ENCODE results near the gene ARID1B.

Gene ARID1B

GRCh38 chr6:156949376-156949775 is 172.2 kb downstream of the ARID1B start:
- peaks cover 7% of the 10 kb centered on the region; the same call in 1 of the 2 replicates for H3K4me1 ChIP-seq (ENCODE audit: insufficient read depth, low read length)
- ATAC-seq (ENCODE audit: insufficient read depth, low read depth) (no peak), DNase-seq (no peak)
- H3K27me3 ChIP-seq (ENCODE audit: insufficient read depth, low read length, poor library complexity), result no peaks in the 10 kb centered on the region
- no peak overlapping the region for H3K4me2 ChIP-seq (ENCODE audit: insufficient read depth, low read length)
- TF ChIP-seq CTCF (IDR thresholded peaks at IDR 0.05; ENCODE audit: borderline replicate concordance, extremely low read depth, low read length, poor library complexity, severe bottlenecking), result no peak
- no peak for TF ChIP-seq EZH2 (IDR thresholded peaks at IDR 0.05; ENCODE audit: borderline replicate concordance, low read depth, low read length, severe bottlenecking)
- no peak overlapping the region for H3K4me3 ChIP-seq (ENCODE audit: low read depth in 1 of 2, low read length in 2 of 2)
- H2AFZ ChIP-seq (ENCODE audit: low read depth, low read length), result no peak overlapping the region
- H3K36me3 ChIP-seq (ENCODE audit: insufficient read depth, low read length), result no peaks in the 10 kb centered on the region; the same call in 1 of the 2 replicates
- H3K9ac ChIP-seq (ENCODE audit: low read depth, low read length), result no peak overlapping the region
- H3K9me3 ChIP-seq (ENCODE audit: insufficient read depth, low read length, severe bottlenecking), result no peaks in the 10 kb centered on the region
- H4K20me1 ChIP-seq (ENCODE audit: insufficient read depth, low read length), result peaks cover 53% of the 10 kb centered on the region
- H3K27ac ChIP-seq (ENCODE audit: low read length), result no peak overlapping the region
- H3K79me2 ChIP-seq (ENCODE audit: insufficient read depth, low read length), result peaks cover 94% of the 10 kb centered on the region

GRCh38 chr6:156950084-156950483 is 172.9 kb downstream of the ARID1B start:
- Histone ChIP-seq H3K9me3 (ENCODE audit: insufficient read depth, low read length, severe bottlenecking) (no peaks in the 10 kb centered on the region), H2AFZ (ENCODE audit: low read depth, low read length) (no peak overlapping the region), H4K20me1 (ENCODE audit: insufficient read depth, low read length) (peaks cover 57% of the 10 kb centered on the region), H3K4me1 (ENCODE audit: insufficient read depth, low read length) (peaks cover 7% of the 10 kb centered on the region; the same call in 1 of the 2 replicates), H3K79me2 (ENCODE audit: insufficient read depth, low read length) (peaks cover 95% of the 10 kb centered on the region), H3K4me3 (ENCODE audit: low read depth in 1 of 2, low read length in 2 of 2) (no peak overlapping the region), H3K9ac (ENCODE audit: low read depth, low read length) (no peak overlapping the region), H3K27me3 (ENCODE audit: insufficient read depth, low read length, poor library complexity) (no peaks in the 10 kb centered on the region), H3K4me2 (ENCODE audit: insufficient read depth, low read length) (no peak overlapping the region), H3K27ac (ENCODE audit: low read length) (no peak overlapping the region), H3K36me3 (ENCODE audit: insufficient read depth, low read length) (no peaks in the 10 kb centered on the region; the same call in 1 of the 2 replicates)
- TF ChIP-seq EZH2 (IDR thresholded peaks at IDR 0.05; ENCODE audit: borderline replicate concordance, low read depth, low read length, severe bottlenecking), result no peak
- TF ChIP-seq CTCF (IDR thresholded peaks at IDR 0.05; ENCODE audit: borderline replicate concordance, extremely low read depth, low read length, poor library complexity, severe bottlenecking), result no peak
- DNase-seq (no peak), ATAC-seq (ENCODE audit: insufficient read depth, low read depth) (no peak)

GRCh38 chr6:156950531-156950930 is 173.4 kb downstream of the ARID1B start:
- H3K4me3 ChIP-seq (ENCODE audit: low read depth in 1 of 2, low read length in 2 of 2), result no peak overlapping the region
- H3K79me2 ChIP-seq (ENCODE audit: insufficient read depth, low read length), result peaks cover 95% of the 10 kb centered on the region
- H3K4me1 ChIP-seq (ENCODE audit: insufficient read depth, low read length), result peaks cover 7% of the 10 kb centered on the region; the same call in 1 of the 2 replicates

GRCh38 chr6:156952401-156952800 is 175.2 kb downstream of the ARID1B start:
- Histone ChIP-seq H4K20me1 (ENCODE audit: insufficient read depth, low read length) (peaks cover 62% of the 10 kb centered on the region), H3K27ac (ENCODE audit: low read length) (no peak overlapping the region), H3K27me3 (ENCODE audit: insufficient read depth, low read length, poor library complexity) (no peaks in the 10 kb centered on the region), H2AFZ (ENCODE audit: low read depth, low read length) (no peak overlapping the region), H3K4me2 (ENCODE audit: insufficient read depth, low read length) (no peak overlapping the region), H3K4me3 (ENCODE audit: low read depth in 1 of 2, low read length in 2 of 2) (no peak overlapping the region), H3K4me1 (ENCODE audit: insufficient read depth, low read length) (peaks cover 7% of the 10 kb centered on the region; the same call in 1 of the 2 replicates), H3K79me2 (ENCODE audit: insufficient read depth, low read length) (peaks cover 98% of the 10 kb centered on the region), H3K36me3 (ENCODE audit: insufficient read depth, low read length) (peaks cover 7% of the 10 kb centered on the region; the same call in 1 of the 2 replicates), H3K9ac (ENCODE audit: low read depth, low read length) (no peak overlapping the region), H3K9me3 (ENCODE audit: insufficient read depth, low read length, severe bottlenecking) (no peaks in the 10 kb centered on the region)
- DNase-seq (no peak), ATAC-seq (ENCODE audit: insufficient read depth, low read depth) (no peak)
- TF ChIP-seq CTCF (IDR thresholded peaks at IDR 0.05; ENCODE audit: borderline replicate concordance, extremely low read depth, low read length, poor library complexity, severe bottlenecking), result no peak
- TF ChIP-seq EZH2 (IDR thresholded peaks at IDR 0.05; ENCODE audit: borderline replicate concordance, low read depth, low read length, severe bottlenecking), result no peak

More at GRCh38 chr6:156950531-156950930, 173.4 kb downstream of the ARID1B start:
- Histone ChIP-seq H2AFZ (ENCODE audit: low read depth, low read length) (no peak overlapping the region), H3K4me2 (ENCODE audit: insufficient read depth, low read length) (no peak overlapping the region), H4K20me1 (ENCODE audit: insufficient read depth, low read length) (peaks cover 57% of the 10 kb centered on the region), H3K27me3 (ENCODE audit: insufficient read depth, low read length, poor library complexity) (no peaks in the 10 kb centered on the region), H3K36me3 (ENCODE audit: insufficient read depth, low read length) (peaks cover under 1% of the 10 kb centered on the region; the same call in 1 of the 2 replicates), H3K9me3 (ENCODE audit: insufficient read depth, low read length, severe bottlenecking) (no peaks in the 10 kb centered on the region), H3K27ac (ENCODE audit: low read length) (no peak overlapping the region), H3K9ac (ENCODE audit: low read depth, low read length) (no peak overlapping the region)
- ATAC-seq (ENCODE audit: insufficient read depth, low read depth), result no peak
- TF ChIP-seq EZH2 (IDR thresholded peaks at IDR 0.05; ENCODE audit: borderline replicate concordance, low read depth, low read length, severe bottlenecking), result no peak
- DNase-seq, result no peak

All from DND-41 (cell line).